Right cardiac atrium (tissue), 5 donors: ENCODE measurements around the gene STXBP1. TPM values are rescaled to one million over a fixed set of nuclear protein-coding genes. Genes with fewer than 3 reads are reported as not detected.
A peak's percentile ranks its signal among the peaks of the same experiment; 100 is the strongest.
"Not testable (repeated sequence)": the region's sequence is repeated elsewhere in the genome, so short reads cannot be mapped to it uniquely, and the experiment has no call there.

Experiments
- ATAC-seq, 2 donors: fragments of 200-7000 bp; cut with Tn5 transposase; one replicate each; pipeline versions ENCODE4 v1.8.0 to v1.9.1; 2020; ENCODE audit warnings: moderate library complexity in 2 of 2, mild to moderate bottlenecking in 1 of 2
- DNase-seq, 3 donors: peaks; one replicate each; pipeline ENCODE4 v3.0.0-alpha.2; 2020
- H3K27ac ChIP-seq: one replicate; pipeline ENCODE4 v1.5.1; 2013; ENCODE audit warnings: mild to moderate bottlenecking, low read length, control low read depth, moderate library complexity
- H3K27me3 ChIP-seq: one replicate; pipeline ENCODE4 v1.6.1; 2013; ENCODE audit not compliant: control insufficient read depth, insufficient read depth
- H3K4me1 ChIP-seq: one replicate; pipeline ENCODE4 v1.6.1; 2013; ENCODE audit warnings: low read length; ENCODE audit not compliant: control insufficient read depth, insufficient read depth
- H3K4me3 ChIP-seq: one replicate; pipeline ENCODE4 v1.5.1; 2013; ENCODE audit warnings: low read length, control low read depth
- H3K9me3 ChIP-seq: one replicate; pipeline ENCODE4 v1.6.1; 2013; ENCODE audit warnings: low read length; ENCODE audit not compliant: control insufficient read depth
- WGBS: extraction: QIAGEN DNeasy Blood & Tissue Kit; methylation state at CpG from one replicate; pipeline ENCODE4 v1.1.7; 2013; 5-methylcytosine and 5-hydroxymethylcytosine counted together
- intact Hi-C, 4 donors: fragments of 100-400 bp; cut with DNase I; formaldehyde crosslinking; loops; one replicate each; pipeline versions ENCODE4 v1.11.0 to v1.14.0; 2022 to 2023
- polyA plus RNA-seq: library from polyadenylated mRNA; stranded (reverse); fragments of 200-250 nt; gene quantifications from one replicate; pipeline ENCODE4 v1.2.3, GENCODE V29; 2013
- total RNA-seq, 4 donors: library from RNA; stranded (reverse); fragmentation: NEBNext Ultra II Directional; extraction: Animal tissue kit (Norgen Biotek cat#: 25700); gene quantifications; one replicate each; pipeline ENCODE4 v1.2.1, GENCODE V29; 2021
- donor health status: healthy with polysubstance abuse.
- donor health status: DM: no; HTN: yes; CAD: no.
- donor health status: DM: no; HTN: no; CAD: no.
- donor health status: DM: no; HTN: yes; CAD: no; lungs with severe emphysema.
- donor health status: DM: yes; HTN: yes; CAD: no.

STXBP1 gene
- total and polyA plus RNA-seq, 5 donors: 19.4 to 43.3 (median 39.8) TPM

DNA sequence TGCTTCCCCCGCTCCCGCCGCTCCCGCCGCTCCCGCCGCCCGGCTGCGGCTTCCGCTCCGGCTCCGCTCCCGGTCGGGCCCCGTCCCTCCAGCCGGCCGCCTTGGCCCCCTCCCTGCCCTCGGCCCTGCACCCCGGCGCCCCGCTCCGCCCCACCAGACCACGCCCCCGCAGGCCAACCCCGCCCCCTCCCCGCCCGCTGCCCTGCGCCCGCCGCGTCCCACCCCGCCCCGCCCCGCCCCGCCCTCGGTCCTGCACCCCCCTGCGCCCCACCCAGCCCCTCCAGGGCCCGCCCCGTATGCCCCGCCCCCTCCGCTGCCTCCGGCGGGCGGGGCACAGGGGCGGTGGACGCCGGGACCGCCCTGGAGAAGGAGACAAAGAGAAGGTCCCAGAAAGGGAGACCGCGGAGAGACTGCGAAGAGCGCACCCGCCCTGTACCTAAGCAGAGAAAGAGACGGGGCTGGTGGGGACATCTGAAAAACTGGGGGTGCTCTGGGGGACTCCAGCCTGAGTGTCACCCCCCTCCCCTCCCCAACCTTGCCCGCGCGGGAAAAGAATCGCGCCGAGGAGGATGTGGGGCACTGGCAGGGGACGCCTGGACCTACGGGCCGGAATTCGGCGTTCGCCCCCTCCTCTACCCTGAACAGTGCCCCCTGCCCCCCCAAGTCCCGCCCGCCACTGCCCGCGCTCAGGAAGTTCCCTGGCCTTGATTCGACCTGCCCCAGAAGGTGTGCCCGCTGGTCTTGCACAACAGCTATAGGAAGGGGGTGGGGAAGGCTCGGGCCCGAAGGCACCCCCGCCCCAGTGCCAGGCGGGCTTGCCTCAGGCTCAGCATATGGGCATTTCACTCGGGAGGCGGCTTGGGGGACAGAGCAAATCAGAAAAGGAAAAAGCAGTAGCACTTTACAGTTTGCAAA is 42.8 kb upstream of the STXBP1 start:
- H3K27me3 ChIP-seq: no peaks in the 10 kb centered on the region
- DNase-seq (peak; percentile 80 to 94 (median 91)), ATAC-seq (peak; percentile 90 to 93)
- H3K9me3 ChIP-seq: no peaks in the 10 kb centered on the region
- H3K27ac ChIP-seq: peak overlapping the region; percentile 81
- peak overlapping the region; percentile 94 for H3K4me3 ChIP-seq
- 2% methylated on average over 71 of the region's 78 CpGs for WGBS
- intact Hi-C loops: loop anchor here in 3 of 4 donors (5.0 kb wide), 1 partner anchor 47 kb away; no protein-coding TSS in a partner anchor
- H3K4me1 ChIP-seq: peaks cover 5% of the 10 kb centered on the region

- H3K4me3 ChIP-seq: peak overlapping the region; percentile 94
- no peaks in the 10 kb centered on the region for H3K27me3 ChIP-seq
- 21% methylated on average over 4 of the region's 4 CpGs for WGBS
- H3K27ac ChIP-seq: peak overlapping the region; percentile 72
- peaks cover 7% of the 10 kb centered on the region for H3K4me1 ChIP-seq
- ATAC-seq (no peak), DNase-seq (peak in 2 of 3 donors; percentile 13 to 20)
- intact Hi-C loops: loop anchor here in 3 of 4 donors (5.0 kb wide), 1 partner anchor 48 kb away; no protein-coding TSS in a partner anchor
- H3K9me3 ChIP-seq: no peaks in the 10 kb centered on the region
These were observed 42.1 kb upstream of the STXBP1 start for GRCh38 chr9:127569886-127570401.

DNA sequence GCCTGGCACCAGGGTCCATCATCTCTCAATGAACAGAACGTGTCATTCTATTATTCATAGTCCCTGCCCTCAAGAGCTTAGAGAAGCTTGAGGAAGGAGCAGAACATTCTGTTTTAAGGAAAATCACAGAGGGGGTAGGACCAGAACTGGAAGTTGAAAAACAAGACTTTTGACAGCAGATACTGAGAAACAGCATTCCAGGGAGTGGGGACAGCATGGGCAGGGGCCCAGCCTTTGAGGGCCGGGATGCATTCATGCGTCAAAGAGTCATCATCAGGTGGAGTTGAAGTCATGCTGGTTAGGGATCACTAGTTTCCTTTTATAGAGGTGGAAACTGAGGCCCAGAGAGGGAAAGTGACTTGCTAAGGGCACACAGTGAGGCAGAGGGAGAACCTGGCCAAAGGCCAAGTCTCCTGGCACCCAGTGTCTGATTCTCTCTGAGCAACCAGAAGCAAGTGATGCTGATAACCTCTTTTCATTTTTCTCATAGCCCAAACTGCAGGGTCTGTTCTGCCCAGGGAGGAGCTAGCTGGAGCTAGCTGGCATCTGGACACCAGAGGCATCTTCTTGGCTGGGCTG is 41.5 kb upstream of the STXBP1 start:
- intact Hi-C loops: no loop called here
- H3K4me3 ChIP-seq: no peak overlapping the region

DNA sequence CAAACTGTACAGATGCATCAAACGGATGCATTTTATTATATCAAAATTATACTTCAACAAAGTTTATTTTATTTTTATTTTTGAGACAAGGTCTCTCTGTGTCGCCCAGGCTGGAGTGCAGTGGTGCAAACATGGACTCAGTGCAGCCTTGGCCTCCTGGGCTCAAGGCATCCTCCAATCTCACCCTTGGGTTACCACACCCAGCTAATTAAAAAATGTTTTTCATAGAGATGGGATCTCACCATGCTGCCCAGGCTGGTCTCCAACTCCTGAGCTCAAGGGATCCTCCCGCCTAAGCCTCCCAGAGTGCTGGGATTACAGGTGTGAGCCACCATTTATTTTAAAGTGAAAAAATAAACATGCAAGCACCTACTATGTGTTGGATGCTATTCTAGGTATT is 40.1 kb upstream of the STXBP1 start:
- Histone ChIP-seq H3K27ac (no peak overlapping the region), H3K4me1 (peaks cover 5% of the 10 kb centered on the region), H3K9me3 (no peaks in the 10 kb centered on the region), H3K27me3 (no peaks in the 10 kb centered on the region), H3K4me3 (no peak overlapping the region)
- intact Hi-C loops: no loop called here
- 94% methylated on average over 3 of the region's 3 CpGs for WGBS
- ATAC-seq (no peak), DNase-seq (peak in 1 of 3 donors; percentile 11)

More for the DNA sequence above, 41.5 kb upstream of the STXBP1 start:
- Histone ChIP-seq H3K27me3 (no peaks in the 10 kb centered on the region), H3K9me3 (no peaks in the 10 kb centered on the region), H3K27ac (peak overlapping the region; percentile 20), H3K4me1 (peaks cover 7% of the 10 kb centered on the region)
- DNase-seq (peak; percentile 36 to 71 (median 61)), ATAC-seq (no peak)
- 80% methylated on average over 3 of the region's 3 CpGs for WGBS

DNA sequence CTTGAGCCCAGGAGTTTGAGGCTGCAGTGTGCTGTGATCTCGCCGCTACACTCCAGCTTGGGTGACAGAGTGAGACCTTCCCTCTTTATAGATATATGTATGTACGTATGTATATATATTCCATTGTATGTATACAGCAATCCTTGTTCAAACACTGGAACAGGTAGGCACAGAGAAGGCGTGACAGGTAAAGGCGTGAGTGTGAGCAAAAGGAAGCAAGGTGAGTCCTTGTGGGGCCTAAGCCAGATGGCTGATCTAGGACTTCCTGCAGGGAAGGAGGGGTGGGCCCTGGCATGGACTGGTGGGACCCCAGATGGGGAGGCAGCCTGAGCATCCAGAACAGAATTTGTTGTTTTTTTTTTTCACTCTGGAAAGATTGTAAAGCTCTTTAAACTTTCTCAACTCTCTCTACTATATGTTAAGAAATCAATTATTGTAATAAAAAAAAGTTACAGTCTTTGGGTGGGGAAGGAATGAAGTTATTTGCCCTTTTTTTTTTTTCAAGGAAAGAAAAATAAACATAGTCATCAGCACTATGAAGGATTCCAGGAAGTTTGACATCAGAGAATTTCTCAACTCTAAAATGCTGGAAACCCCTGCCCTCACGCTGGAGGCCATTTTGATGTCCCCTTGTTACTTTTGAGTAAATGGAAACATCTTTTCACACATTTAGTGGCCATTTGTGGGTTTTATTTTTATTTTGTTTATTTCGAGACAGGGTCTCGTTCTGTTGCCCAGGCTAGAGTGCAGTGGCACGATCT is 38.9 kb upstream of the STXBP1 start:
- Histone ChIP-seq H3K4me3 (no peak overlapping the region), H3K9me3 (no peaks in the 10 kb centered on the region), H3K27me3 (no peaks in the 10 kb centered on the region), H3K27ac (peak overlapping the region; percentile 69), H3K4me1 (peaks cover 5% of the 10 kb centered on the region)
- DNase-seq (peak in 2 of 3 donors; percentile 30 to 57), ATAC-seq (no peak)
- intact Hi-C loops: no loop called here
- WGBS: 89% methylated on average over 9 of the region's 9 CpGs

- ATAC-seq (no peak), DNase-seq (peak; percentile 31 to 61 (median 58))
- H3K27ac ChIP-seq: peak overlapping the region; percentile 34
- WGBS: 50% methylated on average over 10 of the region's 10 CpGs
- H3K4me1 ChIP-seq: peaks cover 6% of the 10 kb centered on the region
- H3K4me3 ChIP-seq: no peak overlapping the region
- no peaks in the 10 kb centered on the region for H3K27me3 ChIP-seq
- H3K9me3 ChIP-seq: no peaks in the 10 kb centered on the region
- intact Hi-C loops: no loop called here
These were observed 37.7 kb upstream of the STXBP1 start for GRCh38 chr9:127574072-127574993.

DNA sequence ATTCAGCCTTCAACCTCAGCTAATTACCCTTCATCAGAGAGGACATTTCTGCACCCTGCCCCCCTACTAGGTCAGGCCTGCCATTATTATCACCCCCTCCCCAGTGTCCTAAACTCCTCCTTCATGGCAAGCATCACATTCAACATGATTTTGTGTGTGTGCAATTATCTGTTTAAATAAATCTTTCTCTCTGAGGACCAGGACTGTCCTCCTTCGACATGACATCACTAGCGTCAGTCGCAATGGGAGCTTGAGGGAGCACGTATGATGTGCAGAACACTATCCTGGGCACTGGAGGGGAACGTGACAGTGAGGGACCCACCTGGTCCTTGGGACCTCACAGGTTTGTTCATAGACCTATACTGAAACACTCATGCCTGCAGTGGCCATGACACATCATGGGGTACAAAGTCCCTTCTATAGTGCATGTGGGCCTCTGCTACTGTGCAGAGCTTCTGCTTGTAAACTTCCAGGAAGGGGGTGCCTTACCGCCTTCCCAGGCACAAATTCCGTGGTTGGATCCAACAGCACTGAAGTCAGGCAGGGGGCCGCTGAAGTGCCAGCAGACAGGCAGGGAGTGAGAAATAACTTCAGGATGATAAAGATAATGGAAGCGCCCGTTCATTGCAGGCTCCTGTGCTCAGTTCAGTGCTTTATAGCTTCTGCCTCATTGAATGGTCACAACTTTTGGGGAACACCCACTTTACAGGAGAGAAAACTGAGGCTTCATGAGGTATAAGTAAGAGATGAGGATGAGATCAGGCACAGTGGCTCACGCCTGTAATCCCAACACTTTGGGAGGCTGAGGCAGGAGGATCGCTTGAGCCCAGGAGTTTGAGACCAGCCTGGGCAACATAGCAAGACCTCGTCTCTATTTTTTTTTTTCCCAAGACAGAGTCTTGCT is 36.0 kb upstream of the STXBP1 start:
- DNase-seq (no peak), ATAC-seq (no peak)
- H3K9me3 ChIP-seq: no peaks in the 10 kb centered on the region
- H3K4me3 ChIP-seq: no peak overlapping the region
- no peak overlapping the region for H3K27ac ChIP-seq
- peaks cover 5% of the 10 kb centered on the region for H3K4me1 ChIP-seq
- WGBS: 85% methylated on average over 13 of the region's 13 CpGs
- no peaks in the 10 kb centered on the region for H3K27me3 ChIP-seq
- intact Hi-C loops: no loop called here

- intact Hi-C loops, H3K9me3 ChIP-seq, DNase-seq, H3K4me3 ChIP-seq, H3K27me3 ChIP-seq, H3K27ac ChIP-seq, H3K4me1 ChIP-seq, ATAC-seq: not testable (repeated sequence)
- WGBS: 96% methylated on average over 7 of the region's 7 CpGs
These were observed 34.9 kb upstream of the STXBP1 start for GRCh38 chr9:127577194-127577593.

DNA sequence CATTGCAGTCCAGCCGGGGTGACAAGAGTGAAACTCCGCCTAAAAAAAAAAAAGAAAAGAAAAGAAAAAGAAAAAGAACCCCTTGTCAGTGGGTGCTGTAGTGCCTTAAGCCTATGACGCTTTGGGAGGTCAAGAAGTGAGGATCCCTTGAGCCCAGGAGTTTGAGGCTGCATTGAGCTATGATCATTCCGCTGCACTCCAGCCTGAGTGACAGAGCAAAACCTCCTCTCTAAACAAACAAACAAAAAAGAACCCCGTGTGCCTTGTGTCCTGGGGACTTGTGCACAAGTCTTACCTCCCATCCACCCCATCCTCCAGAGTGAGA is 33.5 kb upstream of the STXBP1 start:
- Histone ChIP-seq H3K9me3 (no peaks in the 10 kb centered on the region), H3K4me1 (peaks cover 5% of the 10 kb centered on the region), H3K27ac (peak overlapping the region; percentile 78), H3K4me3 (no peak overlapping the region), H3K27me3 (no peaks in the 10 kb centered on the region)
- intact Hi-C loops: no loop called here
- 41% methylated on average over 5 of the region's 5 CpGs for WGBS
- DNase-seq (no peak), ATAC-seq (no peak)
